Loucy (cell line): ENCODE data around the gene FAM107B.

Experiments used
- H2AFZ ChIP-seq: fragments of 200-600 bp; sonication (generic); 2 replicates; pipeline ENCODE4 v1.6.0; 2016; ENCODE audit warnings: antibody characterized with exemption, mild to moderate bottlenecking, low read length, moderate library complexity
- H3F3A ChIP-seq: fragments of 200-600 bp; 2 replicates; pipeline ENCODE4 v1.6.0; 2016; ENCODE audit warnings: antibody characterized with exemption, low read depth, mild to moderate bottlenecking
- H3K27me3 ChIP-seq: fragments of 200-600 bp; sonication (generic); 2 replicates; pipeline ENCODE4 v1.6.1; 2014; ENCODE audit warnings: low read length, mild to moderate bottlenecking; ENCODE audit not compliant: insufficient read depth, poor library complexity, severe bottlenecking
- H3K36me3 ChIP-seq: fragments of 200-600 bp; sonication (generic); 2 replicates; pipeline ENCODE4 v1.6.1; 2016; ENCODE audit warnings: low read length; ENCODE audit not compliant: insufficient read depth
- H3K4me1 ChIP-seq: fragments of 200-600 bp; sonication (generic); 2 replicates; pipeline ENCODE4 v1.5.1; 2014; ENCODE audit warnings: low read length, mild to moderate bottlenecking; ENCODE audit not compliant: insufficient read depth, poor library complexity, severe bottlenecking
- H3K4me2 ChIP-seq: fragments of 200-600 bp; sonication (generic); 2 replicates; pipeline ENCODE4 v1.6.0; 2014; ENCODE audit warnings: antibody characterized with exemption, low read length, low read depth, mild to moderate bottlenecking; ENCODE audit not compliant: poor library complexity, severe bottlenecking
- H3K4me3 ChIP-seq: fragments of 200-600 bp; sonication (generic); 2 replicates; pipeline ENCODE4 v1.5.1; 2014; ENCODE audit warnings: low read length, mild to moderate bottlenecking, mixed read lengths; ENCODE audit not compliant: poor library complexity, severe bottlenecking
- H3K79me2 ChIP-seq: fragments of 200-600 bp; sonication (generic); 2 replicates; pipeline ENCODE4 v1.6.1; 2014; ENCODE audit warnings: low read length; ENCODE audit not compliant: insufficient read depth
- H3K9ac ChIP-seq: fragments of 200-600 bp; sonication (generic); 2 replicates; pipeline ENCODE4 v1.6.0; 2014; ENCODE audit warnings: mild to moderate bottlenecking, low read depth, low read length, moderate library complexity; ENCODE audit not compliant: poor library complexity, severe bottlenecking
- H3K9me2 ChIP-seq: fragments of 200-600 bp; sonication (generic); replicated peaks from 2 replicates; pipeline ENCODE4 v1.6.1; 2016; ENCODE audit warnings: low read depth, low read length, mixed read lengths
- H3K9me3 ChIP-seq: fragments of 200-600 bp; sonication (generic); 2 replicates; pipeline ENCODE4 v1.6.1; 2014; ENCODE audit warnings: mild to moderate bottlenecking, antibody characterized with exemption, low read length, low read depth; ENCODE audit not compliant: insufficient read depth
- H4K20me1 ChIP-seq: fragments of 200-600 bp; sonication (generic); 2 replicates; pipeline ENCODE4 v1.6.0; 2014; ENCODE audit warnings: antibody characterized with exemption, low read length, mild to moderate bottlenecking; ENCODE audit not compliant: insufficient read depth, poor library complexity, severe bottlenecking
- EZH2phosphoT487 ChIP-seq: fragments of 200-600 bp; IDR thresholded peaks from 2 replicates; pipeline ENCODE4 v1.6.1; 2018; ENCODE audit warnings: antibody characterized with exemption, mild to moderate bottlenecking, moderate library complexity, borderline replicate concordance
- TF ChIP-seq, protein P1 (sequence below): fragments of 200-600 bp; sonication (generic); conservative IDR thresholded peaks from 2 replicates; pipeline ENCODE4 v1.5.1; 2014; ENCODE audit warnings: mild to moderate bottlenecking, antibody characterized with exemption, low read length

FAM107B gene

DNA sequence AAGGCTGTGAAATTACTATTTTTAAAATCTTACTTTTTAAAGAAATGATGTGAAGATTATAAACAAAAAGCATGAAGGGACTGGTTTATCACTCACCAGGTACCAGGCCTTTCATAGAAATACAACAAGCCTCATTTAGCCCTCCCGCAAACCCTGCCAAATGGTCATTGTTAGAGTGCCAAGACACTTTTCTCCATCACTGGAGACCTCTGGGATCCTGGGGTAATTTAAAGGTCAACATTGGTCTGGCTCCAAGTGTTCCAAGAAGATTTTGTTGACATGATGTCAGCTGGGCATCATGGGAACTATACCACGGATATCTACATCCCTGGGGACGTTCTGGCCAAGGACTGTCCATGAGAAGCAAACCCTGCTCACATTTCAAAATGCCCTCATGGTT, 306.0 kb downstream of the FAM107B start:
- H3F3A ChIP-seq = no peaks in the 10 kb centered on the region
- no peaks in the 10 kb centered on the region for H3K79me2 ChIP-seq
- H3K9me2 ChIP-seq = no peaks in the 10 kb centered on the region
- TF ChIP-seq EZH2phosphoT487 = no peak
- TF ChIP-seq, protein P1, sequence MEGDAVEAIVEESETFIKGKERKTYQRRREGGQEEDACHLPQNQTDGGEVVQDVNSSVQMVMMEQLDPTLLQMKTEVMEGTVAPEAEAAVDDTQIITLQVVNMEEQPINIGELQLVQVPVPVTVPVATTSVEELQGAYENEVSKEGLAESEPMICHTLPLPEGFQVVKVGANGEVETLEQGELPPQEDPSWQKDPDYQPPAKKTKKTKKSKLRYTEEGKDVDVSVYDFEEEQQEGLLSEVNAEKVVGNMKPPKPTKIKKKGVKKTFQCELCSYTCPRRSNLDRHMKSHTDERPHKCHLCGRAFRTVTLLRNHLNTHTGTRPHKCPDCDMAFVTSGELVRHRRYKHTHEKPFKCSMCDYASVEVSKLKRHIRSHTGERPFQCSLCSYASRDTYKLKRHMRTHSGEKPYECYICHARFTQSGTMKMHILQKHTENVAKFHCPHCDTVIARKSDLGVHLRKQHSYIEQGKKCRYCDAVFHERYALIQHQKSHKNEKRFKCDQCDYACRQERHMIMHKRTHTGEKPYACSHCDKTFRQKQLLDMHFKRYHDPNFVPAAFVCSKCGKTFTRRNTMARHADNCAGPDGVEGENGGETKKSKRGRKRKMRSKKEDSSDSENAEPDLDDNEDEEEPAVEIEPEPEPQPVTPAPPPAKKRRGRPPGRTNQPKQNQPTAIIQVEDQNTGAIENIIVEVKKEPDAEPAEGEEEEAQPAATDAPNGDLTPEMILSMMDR = no peak
- no peaks in the 10 kb centered on the region for H3K4me1 ChIP-seq
- no peaks in the 10 kb centered on the region for H4K20me1 ChIP-seq
- no peak overlapping the region for H3K4me2 ChIP-seq
- H3K4me3 ChIP-seq = no peak overlapping the region
- H3K36me3 ChIP-seq = no peaks in the 10 kb centered on the region
- H3K9ac ChIP-seq = no peak overlapping the region
- H3K27me3 ChIP-seq = no peaks in the 10 kb centered on the region
- H3K9me3 ChIP-seq = no peaks in the 10 kb centered on the region; the same call in 1 of the 2 replicates
- H2AFZ ChIP-seq = no peak overlapping the region
